ENCODE measurements around the gene CERK. TPM values are rescaled to one million over a fixed set of nuclear protein-coding genes. Genes with fewer than 3 reads are reported as not detected.

CERK gene
- total and polyA plus RNA-seq, 2 of the 8 experiments (the other 6 are each of a cell fraction or from before 2014, with no cell fraction given), result 26.6 to 59.0 TPM

DNA sequence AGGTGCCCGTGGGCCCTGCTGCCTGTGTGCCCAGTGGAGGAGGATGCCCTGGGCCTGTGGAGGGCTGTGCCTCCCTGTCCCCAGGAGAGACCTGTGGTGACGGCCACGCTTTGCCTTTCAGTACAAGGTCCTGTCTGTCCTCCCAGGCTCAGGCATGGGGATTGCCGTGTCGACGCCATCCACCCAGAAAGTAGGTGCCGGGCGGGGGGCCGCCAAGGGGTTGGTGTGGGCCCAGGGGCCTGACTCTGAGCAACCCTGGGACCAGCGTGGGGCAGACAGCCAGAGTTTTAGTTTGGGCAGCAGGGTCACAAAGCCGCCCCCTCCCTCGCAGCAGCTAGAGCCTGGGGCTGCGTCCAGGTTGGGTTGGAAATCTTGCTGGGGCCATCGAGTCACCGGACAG, 61.6 kb downstream of the CERK start:
- Histone ChIP-seq H3K56ac (replicated peaks; ENCODE audit: insufficient read length, low read depth, low read length) (no peak overlapping the region), H3K4me3 (ENCODE audit: extremely low read depth in 1 of 4, insufficient read depth in 2 of 4, low read depth in 3 of 4, low read length in 4 of 4) (no peak overlapping the region), H3K27ac (ENCODE audit: low read depth, low read length) (no peak overlapping the region), H3K36me3 (ENCODE audit: control insufficient read depth in 2 of 4, insufficient read depth in 4 of 4, low read length in 3 of 4) (no peaks in the 10 kb centered on the region; a peak in 1 of 8 replicates), H3K18ac (ENCODE audit: extremely low read depth, low read length) (no peak overlapping the region), H3K79me2 (ENCODE audit: control insufficient read depth in 1 of 2, insufficient read depth in 2 of 2, low read length in 2 of 2) (no peaks in the 10 kb centered on the region), H2BK20ac (ENCODE audit: low read length) (no peak overlapping the region), H3K4ac (replicated peaks; ENCODE audit: insufficient read length, low read depth, low read length) (no peak overlapping the region), H2AFZ (ENCODE audit: low read length) (no peak overlapping the region), H2BK5ac (ENCODE audit: low read depth, low read length) (0 out of 2 replicates have a peak overlapping the region, but pooled peaks have one; percentile 24), H2BK120ac (replicated peaks; ENCODE audit: low read depth, low read length) (no peak overlapping the region), H4K8ac (ENCODE audit: extremely low read depth, insufficient read depth, low read length) (no peak overlapping the region), H3K27me3 (replicated peaks in 1 of 4; ENCODE audit: control insufficient read depth in 3 of 4, extremely low read depth in 1 of 4, insufficient read depth in 3 of 4, low read length in 3 of 4) (no peaks in the 10 kb centered on the region), H3K23me2 (ENCODE audit: low read depth, low read length) (peaks cover 3% of the 10 kb centered on the region; the same call in 1 of the 2 replicates), H3K9ac (replicated peaks in 1 of 4; ENCODE audit: extremely low read depth in 1 of 4, low read depth in 3 of 4, low read length in 3 of 4) (no peak overlapping the region), H3K14ac (ENCODE audit: insufficient read length) (no peak overlapping the region), H2BK12ac (ENCODE audit: low read depth, low read length) (no peak overlapping the region), H3K9me3 (ENCODE audit: insufficient read depth in 2 of 2, low read depth in 1 of 2, low read length in 1 of 2) (no peaks in the 10 kb centered on the region), H4K5ac (ENCODE audit: insufficient read length, low read depth, low read length) (no peak overlapping the region), H3K23ac (ENCODE audit: insufficient read length) (no peak overlapping the region), H4K91ac (replicated peaks; ENCODE audit: insufficient read length, low read length) (no peak overlapping the region), H2AK5ac (ENCODE audit: low read depth, low read length) (no peak overlapping the region), H3K4me1 (replicated peaks in 1 of 4; ENCODE audit: control insufficient read depth in 3 of 4, insufficient read depth in 4 of 4, low read length in 3 of 4) (no peaks in the 10 kb centered on the region), H3K79me1 (ENCODE audit: low read depth, low read length) (no peaks in the 10 kb centered on the region), H3K4me2 (ENCODE audit: insufficient read depth in 1 of 2, low read depth in 2 of 2, low read length in 2 of 2) (no peak overlapping the region), H2BK15ac (ENCODE audit: low read length) (no peak overlapping the region), H4K20me1 (replicated peaks in 1 of 2; ENCODE audit: control insufficient read depth in 1 of 2, insufficient read depth in 2 of 2, low read length in 2 of 2) (peaks cover 2 to 3% of the 10 kb centered on the region in 2 experiments)
- POLR2A ChIA-PET (ENCODE audit: partially characterized antibody), result no interaction called here
- no peak for DNase-seq (ENCODE audit: low read depth in 1 of 2, low spot score in 2 of 2)
- FAIRE-seq, result no peak
- CTCF ChIA-PET (ENCODE audit: partially characterized antibody), result interaction anchor here (1.3 kb wide), 1 partner anchor 113 kb away, joined by 4 read pairs; no protein-coding TSS in a partner anchor
- WGBS, 2 experiments (ENCODE audit: extremely low coverage in 1 of 2, insufficient coverage in 1 of 2, insufficient read length in 1 of 2, insufficient replicate concordance in 2 of 2, low coverage in 1 of 2, low lambda C conversion rate in 2 of 2, missing lambda C conversion rate in 1 of 2), result 85% methylated on average over 13 of the region's 15 CpGs; no CpG with 5 or more reads in 1 of the 2 experiments
- TF ChIP-seq GABPA (IDR thresholded peaks at IDR 0.05; ENCODE audit: borderline replicate concordance, insufficient read depth, low read length), result no peak
- no peak for TF ChIP-seq SIX5 (IDR thresholded peaks at IDR 0.05; ENCODE audit: low read depth, low read length)
- no peak for TF ChIP-seq HDAC6 (IDR thresholded peaks at IDR 0.05; ENCODE audit: low read depth, low read length)
- no peak for TF ChIP-seq POLR2A (IDR thresholded peaks at IDR 0.05; ENCODE audit: control extremely low read depth in 1 of 2, low read depth in 2 of 2, low read length in 2 of 2)
- no peak for TF ChIP-seq SIN3A (conservative IDR thresholded peaks at IDR 0.05 in 1 of 2, IDR thresholded peaks at IDR 0.05 in 1 of 2; ENCODE audit: low read depth in 1 of 2, low read length in 2 of 2)
- no peak for TF ChIP-seq RXRA (IDR thresholded peaks at IDR 0.05; ENCODE audit: insufficient read depth, low read depth, low read length)
- no peak for TF ChIP-seq RFX5 (IDR thresholded peaks at IDR 0.05; ENCODE audit: borderline replicate concordance, low read depth, low read length)
- no peak for TF ChIP-seq TCF12 (IDR thresholded peaks at IDR 0.05; ENCODE audit: low read depth, low read length)
- no peak for TF ChIP-seq EGR1 (IDR thresholded peaks at IDR 0.05; ENCODE audit: borderline replicate concordance, low read depth, low read length)
- TF ChIP-seq, protein P1, sequence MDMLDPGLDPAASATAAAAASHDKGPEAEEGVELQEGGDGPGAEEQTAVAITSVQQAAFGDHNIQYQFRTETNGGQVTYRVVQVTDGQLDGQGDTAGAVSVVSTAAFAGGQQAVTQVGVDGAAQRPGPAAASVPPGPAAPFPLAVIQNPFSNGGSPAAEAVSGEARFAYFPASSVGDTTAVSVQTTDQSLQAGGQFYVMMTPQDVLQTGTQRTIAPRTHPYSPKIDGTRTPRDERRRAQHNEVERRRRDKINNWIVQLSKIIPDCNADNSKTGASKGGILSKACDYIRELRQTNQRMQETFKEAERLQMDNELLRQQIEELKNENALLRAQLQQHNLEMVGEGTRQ (IDR thresholded peaks at IDR 0.05; ENCODE audit: low read length), result no peak
- TF ChIP-seq JUN (IDR thresholded peaks at IDR 0.05; ENCODE audit: low read depth, low read length), result no peak
- TF ChIP-seq SRF (IDR thresholded peaks at IDR 0.05; ENCODE audit: low read depth, low read length), result no peak
- no peak for TF ChIP-seq CEBPB (IDR thresholded peaks at IDR 0.05; ENCODE audit: low read depth, low read length)

All from H1 (cell line).